H1 (cell line): ENCODE results near the gene RUFY3. TPM values are rescaled to one million over a fixed set of nuclear protein-coding genes. Genes with fewer than 3 reads are reported as not detected.

Source experiments
- CTCF ChIA-PET: fragments of 300-600 bp; sonication (Branson Sonifier 250); formaldehyde crosslinking; loops from one replicate; lab custom pipeline; 2021; ENCODE audit not compliant: partially characterized antibody; lab: Charles Lee
- POLR2A ChIA-PET: fragments of 300-600 bp; sonication (Branson Sonifier 250); formaldehyde crosslinking; loops from one replicate; lab custom pipeline; 2021; ENCODE audit warnings: inconsistent platforms; ENCODE audit not compliant: partially characterized antibody; lab: Charles Lee
- DNase-seq, 2 experiments: peaks; one replicate each; pipeline versions ENCODE4 v3.0.0 to v3.0.0-alpha.2; 2010 to 2022; ENCODE audit warnings: low spot score in 2 of 2, low read depth in 1 of 2, mixed read lengths in 1 of 2
- FAIRE-seq: peaks from 2 replicates; lab custom pipeline; 2011; peaks lifted over from hg19 to GRCh38; lab: Jason Lieb, UNC
- H2AFZ ChIP-seq: 2 replicates; pipeline ENCODE4 v1.8.1; 2012; ENCODE audit warnings: low read length, inconsistent platforms
- H2AK5ac ChIP-seq: 2 replicates; pipeline ENCODE4 v1.6.1; 2013; ENCODE audit warnings: low read depth, low read length
- H2BK120ac ChIP-seq: replicated peaks from 2 replicates; pipeline ENCODE3; 2013; ENCODE audit warnings: low read depth, low read length, inconsistent platforms
- H2BK12ac ChIP-seq: 2 replicates; pipeline ENCODE4 v1.6.1; 2013; ENCODE audit warnings: low read depth, low read length
- H2BK15ac ChIP-seq: 2 replicates; pipeline ENCODE4 v1.6.1; 2013; ENCODE audit warnings: low read length
- H2BK20ac ChIP-seq: 2 replicates; pipeline ENCODE4 v1.6.1; 2013; ENCODE audit warnings: low read length
- H2BK5ac ChIP-seq: 2 replicates; pipeline ENCODE4 v1.6.1; 2013; ENCODE audit warnings: low read depth, low read length
- H3K14ac ChIP-seq: 2 replicates; pipeline ENCODE4 v1.6.1; 2013; ENCODE audit warnings: inconsistent platforms; ENCODE audit not compliant: insufficient read length
- H3K18ac ChIP-seq: 2 replicates; pipeline ENCODE4 v1.6.1; 2013; ENCODE audit warnings: low read length; ENCODE audit errors: extremely low read depth
- H3K23ac ChIP-seq: 2 replicates; pipeline ENCODE4 v1.6.1; 2013; ENCODE audit warnings: inconsistent platforms; ENCODE audit not compliant: insufficient read length
- H3K23me2 ChIP-seq: 2 replicates; pipeline ENCODE4 v1.6.1; 2013; ENCODE audit warnings: low read depth, low read length
- H3K27ac ChIP-seq: 2 replicates; pipeline ENCODE4 v1.6.1; 2011; ENCODE audit warnings: low read depth, low read length, inconsistent platforms
- H3K27me3 ChIP-seq, 4 experiments: replicated peaks in 1 of 4; 1 replicate in 1 of 4; 2 replicates in 3 of 4; pipeline versions ENCODE4 v1.6.1 to v1.8.1; 2011 to 2013; ENCODE audit warnings: low read length in 3 of 4, mild to moderate bottlenecking in 3 of 4, inconsistent platforms in 2 of 4, mixed read lengths in 2 of 4, moderate library complexity in 1 of 4; ENCODE audit not compliant: control insufficient read depth in 3 of 4, insufficient read depth in 3 of 4; ENCODE audit errors: extremely low read depth in 1 of 4
- H3K36me3 ChIP-seq, 4 experiments: 2 replicates each; pipeline versions ENCODE4 v1.6.1 to v1.8.1; 2011 to 2013; ENCODE audit warnings: mild to moderate bottlenecking in 4 of 4, low read length in 3 of 4, moderate library complexity in 2 of 4, control low read depth in 1 of 4, inconsistent platforms in 1 of 4; ENCODE audit not compliant: insufficient read depth in 4 of 4, control insufficient read depth in 2 of 4
- H3K4ac ChIP-seq: replicated peaks from 2 replicates; pipeline ENCODE3; 2013; ENCODE audit warnings: low read length, low read depth, mixed read lengths, inconsistent platforms; ENCODE audit not compliant: insufficient read length
- H3K4me1 ChIP-seq, 4 experiments: replicated peaks in 1 of 4; 1 replicate in 1 of 4; 2 replicates in 3 of 4; pipeline versions ENCODE4 v1.6.1 to v1.8.1; 2011 to 2013; ENCODE audit warnings: low read length in 3 of 4, inconsistent platforms in 2 of 4, mixed read lengths in 1 of 4; ENCODE audit not compliant: insufficient read depth in 4 of 4, control insufficient read depth in 3 of 4
- H3K4me2 ChIP-seq, 2 experiments: 2 replicates each; pipeline versions ENCODE4 v1.6.1 to v1.8.1; 2011 to 2013; ENCODE audit warnings: low read depth in 2 of 2, low read length in 2 of 2, control low read depth in 1 of 2, inconsistent platforms in 1 of 2, mild to moderate bottlenecking in 1 of 2; ENCODE audit not compliant: insufficient read depth in 1 of 2
- H3K4me3 ChIP-seq, 4 experiments: fragments of 200-600, 300-600 bp in 1 of 4; sonication (generic), shearing (Covaris generic), sonication (Bioruptor Twin) in 1 of 4; 2 replicates each; pipeline versions ENCODE4 v1.5.1 to v1.8.1; 2011 to 2016; ENCODE audit warnings: low read length in 4 of 4, low read depth in 3 of 4, control low read depth in 2 of 4, inconsistent platforms in 2 of 4, mild to moderate bottlenecking in 2 of 4, mixed read lengths in 1 of 4, moderate library complexity in 1 of 4; ENCODE audit not compliant: insufficient read depth in 2 of 4; ENCODE audit errors: extremely low read depth in 1 of 4
- H3K56ac ChIP-seq: replicated peaks from 2 replicates; pipeline ENCODE3; 2013; ENCODE audit warnings: low read depth, mild to moderate bottlenecking, mixed read lengths, low read length, inconsistent platforms; ENCODE audit not compliant: insufficient read length
- H3K79me1 ChIP-seq: 2 replicates; pipeline ENCODE4 v1.6.1; 2013; ENCODE audit warnings: low read depth, low read length, control low read depth
- H3K79me2 ChIP-seq, 2 experiments: 2 replicates each; pipeline versions ENCODE4 v1.6.1 to v1.8.1; 2012 to 2013; ENCODE audit warnings: low read length in 2 of 2, mild to moderate bottlenecking in 2 of 2, inconsistent platforms in 1 of 2; ENCODE audit not compliant: insufficient read depth in 2 of 2, control insufficient read depth in 1 of 2
- H3K9ac ChIP-seq, 4 experiments: replicated peaks in 1 of 4; 1 replicate in 1 of 4; 2 replicates in 3 of 4; pipeline versions ENCODE4 v1.6.1 to v1.8.1; 2011 to 2013; ENCODE audit warnings: low read depth in 3 of 4, low read length in 3 of 4, control low read depth in 2 of 4, mild to moderate bottlenecking in 2 of 4, moderate library complexity in 2 of 4, inconsistent platforms in 1 of 4; ENCODE audit errors: extremely low read depth in 1 of 4
- H3K9me3 ChIP-seq, 2 experiments: 2 replicates each; pipeline versions ENCODE4 v1.6.1 to v1.8.1; 2012 to 2013; ENCODE audit warnings: mild to moderate bottlenecking in 2 of 2, moderate library complexity in 2 of 2, control low read depth in 1 of 2, inconsistent platforms in 1 of 2, low read depth in 1 of 2, low read length in 1 of 2, mixed read lengths in 1 of 2; ENCODE audit not compliant: insufficient read depth in 2 of 2
- H4K20me1 ChIP-seq, 2 experiments: replicated peaks in 1 of 2; 2 replicates each; pipeline versions ENCODE3 to v1.8.1; 2011 to 2013; ENCODE audit warnings: inconsistent platforms in 2 of 2, low read length in 2 of 2, mild to moderate bottlenecking in 1 of 2; ENCODE audit not compliant: insufficient read depth in 2 of 2, control insufficient read depth in 1 of 2
- H4K5ac ChIP-seq: 2 replicates; pipeline ENCODE4 v1.6.1; 2013; ENCODE audit warnings: low read length, low read depth, mixed read lengths, inconsistent platforms; ENCODE audit not compliant: insufficient read length
- H4K8ac ChIP-seq: 2 replicates; pipeline ENCODE4 v1.8.0; 2013; ENCODE audit warnings: mild to moderate bottlenecking, moderate library complexity, low read length, inconsistent platforms; ENCODE audit not compliant: insufficient read depth; ENCODE audit errors: extremely low read depth
- H4K91ac ChIP-seq: replicated peaks from 2 replicates; pipeline ENCODE3; 2013; ENCODE audit warnings: low read length, mixed read lengths, inconsistent platforms; ENCODE audit not compliant: insufficient read length
- ATF2 ChIP-seq: IDR thresholded peaks from 2 replicates; pipeline ENCODE4 v1.6.1; 2012; ENCODE audit warnings: low read length, inconsistent platforms
- BCL11A ChIP-seq, 2 experiments: IDR thresholded peaks; one replicate each; pipeline ENCODE4 v1.6.1; 2011; ENCODE audit warnings: low read depth in 2 of 2, low read length in 2 of 2, mild to moderate bottlenecking in 2 of 2
- BRCA1 ChIP-seq: IDR thresholded peaks from 2 replicates; pipeline ENCODE4 v1.6.1; 2012; ENCODE audit warnings: low read depth, low read length, improper control_type of control experiment
- CEBPB ChIP-seq: IDR thresholded peaks from 2 replicates; pipeline ENCODE4 v1.6.1; 2012; ENCODE audit warnings: low read depth, low read length
- CHD2 ChIP-seq: IDR thresholded peaks from 2 replicates; pipeline ENCODE4 v1.6.1; 2012; ENCODE audit warnings: low read length, improper control_type of control experiment
- GABPA ChIP-seq: IDR thresholded peaks from 2 replicates; pipeline ENCODE4 v1.6.1; 2011; ENCODE audit warnings: mild to moderate bottlenecking, low read length, moderate library complexity, borderline replicate concordance; ENCODE audit not compliant: insufficient read depth
- HDAC2 ChIP-seq, 2 experiments: fragments of 300-600 bp in 1 of 2; sonication (generic) in 1 of 2; IDR thresholded peaks; 2 replicates each; pipeline ENCODE4 v1.6.1; 2011 to 2012; ENCODE audit warnings: low read depth in 2 of 2, low read length in 2 of 2, mild to moderate bottlenecking in 2 of 2, moderate library complexity in 2 of 2, borderline replicate concordance in 1 of 2, inconsistent platforms in 1 of 2
- JUND ChIP-seq: IDR thresholded peaks from 2 replicates; pipeline ENCODE4 v1.6.1; 2011; ENCODE audit warnings: mild to moderate bottlenecking, improper control_type of control experiment, low read length
- NRF1 ChIP-seq: IDR thresholded peaks from 2 replicates; pipeline ENCODE4 v1.6.1; 2011; ENCODE audit warnings: mild to moderate bottlenecking, low read depth, low read length, improper control_type of control experiment
- POLR2A ChIP-seq, 2 experiments: IDR thresholded peaks; 1 replicate in 1 of 2; 2 replicates in 1 of 2; pipeline ENCODE4 v1.6.1; 2011; ENCODE audit warnings: low read depth in 2 of 2, low read length in 2 of 2, mild to moderate bottlenecking in 2 of 2; ENCODE audit errors: control extremely low read depth in 1 of 2
- RAD21 ChIP-seq, 2 experiments: IDR thresholded peaks in 1 of 2; conservative IDR thresholded peaks in 1 of 2; 2 replicates each; pipeline ENCODE4 v1.6.1; 2011; ENCODE audit warnings: low read depth in 2 of 2, low read length in 2 of 2, improper control_type of control experiment in 1 of 2, inconsistent platforms in 1 of 2, mild to moderate bottlenecking in 1 of 2, moderate library complexity in 1 of 2
- SIRT6 ChIP-seq: IDR thresholded peaks from one replicate; pipeline ENCODE4 v1.7.1; 2012; ENCODE audit warnings: low read length, inconsistent platforms
- SIX5 ChIP-seq: IDR thresholded peaks from 2 replicates; pipeline ENCODE4 v1.6.1; 2011; ENCODE audit warnings: mild to moderate bottlenecking, low read depth, low read length
- WGBS, 2 experiments: shearing (Covaris generic) in 1 of 2; methylation state at CpG; one replicate each; pipeline versions ENCODE4 v1.1.6 to v1.1.7; 2013 to 2015; ENCODE audit warnings: low lambda C conversion rate in 2 of 2, mixed read lengths in 2 of 2, inconsistent platforms in 1 of 2, low coverage in 1 of 2, missing lambda C conversion rate in 1 of 2; ENCODE audit not compliant: insufficient replicate concordance in 2 of 2, insufficient coverage in 1 of 2, insufficient read length in 1 of 2; ENCODE audit errors: extremely low coverage in 1 of 2, missing lambda C conversion rate in 1 of 2; 5-methylcytosine and 5-hydroxymethylcytosine counted together
- polyA plus RNA-seq, 7 experiments: library from polyadenylated mRNA; depleted of rRNA in 3 of 7; stranded (reverse) in 5 of 7; unstranded in 2 of 7; fragments of >200 nt in 5 of 7; fragments of 200-250 nt in 2 of 7; gene quantifications; 1 replicate in 5 of 7; 2 replicates in 1 of 7; 4 replicates in 1 of 7; pipeline versions ENCODE4 v1.2.1 to v1.2.3, GENCODE V29; 2011 to 2013; ENCODE audit warnings: missing spikeins in 2 of 7, mixed read lengths in 2 of 7
- total RNA-seq: library from RNA; stranded (reverse); fragmentation: NEBNext Ultra II Directional; extraction: Animal tissue kit (Norgen Biotek cat#: 25700); gene quantifications from 2 replicates; pipeline ENCODE4 v1.2.1, GENCODE V29; 2021

RUFY3 gene
- total and polyA plus RNA-seq, 2 of the 8 experiments (the other 6 are each of a cell fraction or from before 2014, with no cell fraction given), result 7.8 to 33.1 TPM

GRCh38 chr4:70830054-70830453 is 108.3 kb downstream of the RUFY3 start:
- no peak overlapping the region for H4K5ac ChIP-seq
- H3K9ac ChIP-seq, result no peak overlapping the region
- H3K4me1 ChIP-seq, result no peaks in the 10 kb centered on the region
- POLR2A ChIA-PET, result interaction anchor here (0.7 to 2.1 kb wide), 3 partner anchors 9 to 38 kb away, joined by 3 to 9 read pairs (median 3); no protein-coding TSS in a partner anchor
- WGBS, 2 experiments, result 88% methylated on average over 9 of the region's 9 CpGs; no CpG with 5 or more reads in 1 of the 2 experiments
- H3K14ac ChIP-seq, result no peak overlapping the region
- CTCF ChIA-PET, result interaction anchor here (1.1 kb wide), 1 partner anchor 11 kb away, joined by 4 read pairs; no protein-coding TSS in a partner anchor
- H3K56ac ChIP-seq, result no peak overlapping the region
- H3K9me3 ChIP-seq, result no peaks in the 10 kb centered on the region
- peaks cover 0 to 18% of the 10 kb centered on the region in 2 experiments; a peak in 2 of 4 replicates for H3K79me2 ChIP-seq
- H2AK5ac ChIP-seq, result no peak overlapping the region
- no peak overlapping the region for H2BK20ac ChIP-seq
- H3K23me2 ChIP-seq, result no peaks in the 10 kb centered on the region
- peaks cover 3 to 6% of the 10 kb centered on the region in 2 experiments for H4K20me1 ChIP-seq
- H2BK120ac ChIP-seq, result no peak overlapping the region
- no peaks in the 10 kb centered on the region for H3K27me3 ChIP-seq
- no peak overlapping the region for H4K91ac ChIP-seq
- H3K36me3 ChIP-seq, result peaks cover 26 to 90% (median 59%) of the 10 kb centered on the region in 4 experiments
- no peak overlapping the region for H2BK5ac ChIP-seq
- no peak overlapping the region for H3K4me3 ChIP-seq
- no peaks in the 10 kb centered on the region; the same call in 1 of the 2 replicates for H3K79me1 ChIP-seq
- H2AFZ ChIP-seq, result no peak overlapping the region
- H2BK15ac ChIP-seq, result no peak overlapping the region
- no peak overlapping the region for H2BK12ac ChIP-seq
- DNase-seq, result no peak
- H3K18ac ChIP-seq, result no peak overlapping the region
- H3K23ac ChIP-seq, result no peak overlapping the region
- no peak for FAIRE-seq
- H3K4ac ChIP-seq, result no peak overlapping the region
- no peak overlapping the region for H4K8ac ChIP-seq
- no peak overlapping the region for H3K4me2 ChIP-seq
- no peak overlapping the region for H3K27ac ChIP-seq
- TF ChIP-seq CHD2, result no peak
- no peak for TF ChIP-seq CEBPB
- TF ChIP-seq HDAC2 (IDR thresholded peaks at IDR 0.05; ENCODE audit: borderline replicate concordance in 1 of 2, low read depth in 2 of 2, low read length in 2 of 2), result no peak
- no peak for TF ChIP-seq BRCA1
- TF ChIP-seq NRF1, result no peak
- no peak for TF ChIP-seq SIRT6
- TF ChIP-seq JUND, result no peak
- TF ChIP-seq POLR2A (IDR thresholded peaks at IDR 0.05; ENCODE audit: control extremely low read depth in 1 of 2, low read depth in 2 of 2, low read length in 2 of 2), result no peak
- no peak for TF ChIP-seq GABPA
- no peak for TF ChIP-seq BCL11A (IDR thresholded peaks at IDR 0.05; ENCODE audit: low read depth in 2 of 2, low read length in 2 of 2)
- TF ChIP-seq RAD21 (IDR thresholded peaks at IDR 0.05 in 1 of 2, conservative IDR thresholded peaks at IDR 0.05 in 1 of 2; ENCODE audit: low read depth in 2 of 2, low read length in 2 of 2), result no peak
- no peak for TF ChIP-seq SIX5
- TF ChIP-seq ATF2, result no peak
